Choroid plexus epithelial cell (primary cell): Measurements from ENCODE around the gene CCS.

Experiments
- DNase-seq: peaks from one replicate; pipeline ENCODE4 v3.0.0-alpha.2; 2010; ENCODE audit warnings: low read depth
- H3K4me3 ChIP-seq: 2 replicates; pipeline ENCODE4 v1.5.1; 2011; ENCODE audit warnings: low read depth, mild to moderate bottlenecking, control low read depth, low read length, moderate library complexity
- TF ChIP-seq, protein P1 (sequence below): conservative IDR thresholded peaks from 2 replicates; pipeline ENCODE4 v1.5.1; 2011; ENCODE audit warnings: low read depth, mild to moderate bottlenecking, control low read depth, inconsistent platforms, low read length, moderate library complexity

The CCS gene

GRCh38 chr11:66547662-66548009 lies 45.3 kb upstream of the CCS start:
- no peak for DNase-seq
- H3K4me3 ChIP-seq = no peak overlapping the region

DNA sequence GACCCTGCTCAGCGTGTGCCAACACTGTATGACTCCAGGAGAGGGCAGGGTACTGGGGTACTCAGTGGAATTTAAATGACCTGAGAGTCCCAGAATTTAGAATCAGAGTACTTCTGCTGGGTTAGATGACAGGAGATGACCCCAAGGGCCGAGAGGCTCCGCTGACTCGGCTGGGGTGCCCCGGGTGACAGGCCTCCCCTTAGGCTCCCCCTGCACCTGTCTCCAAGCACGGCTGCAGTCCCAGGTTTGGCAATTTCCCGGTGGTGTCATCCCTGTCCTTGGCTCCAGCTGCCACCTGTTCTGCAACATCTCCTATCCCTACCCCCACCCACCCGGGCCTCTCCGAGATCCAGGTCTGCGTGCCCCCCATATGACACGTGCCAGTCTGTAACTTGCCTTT lies 44.9 kb upstream of the CCS start:
- TF ChIP-seq, protein P1, sequence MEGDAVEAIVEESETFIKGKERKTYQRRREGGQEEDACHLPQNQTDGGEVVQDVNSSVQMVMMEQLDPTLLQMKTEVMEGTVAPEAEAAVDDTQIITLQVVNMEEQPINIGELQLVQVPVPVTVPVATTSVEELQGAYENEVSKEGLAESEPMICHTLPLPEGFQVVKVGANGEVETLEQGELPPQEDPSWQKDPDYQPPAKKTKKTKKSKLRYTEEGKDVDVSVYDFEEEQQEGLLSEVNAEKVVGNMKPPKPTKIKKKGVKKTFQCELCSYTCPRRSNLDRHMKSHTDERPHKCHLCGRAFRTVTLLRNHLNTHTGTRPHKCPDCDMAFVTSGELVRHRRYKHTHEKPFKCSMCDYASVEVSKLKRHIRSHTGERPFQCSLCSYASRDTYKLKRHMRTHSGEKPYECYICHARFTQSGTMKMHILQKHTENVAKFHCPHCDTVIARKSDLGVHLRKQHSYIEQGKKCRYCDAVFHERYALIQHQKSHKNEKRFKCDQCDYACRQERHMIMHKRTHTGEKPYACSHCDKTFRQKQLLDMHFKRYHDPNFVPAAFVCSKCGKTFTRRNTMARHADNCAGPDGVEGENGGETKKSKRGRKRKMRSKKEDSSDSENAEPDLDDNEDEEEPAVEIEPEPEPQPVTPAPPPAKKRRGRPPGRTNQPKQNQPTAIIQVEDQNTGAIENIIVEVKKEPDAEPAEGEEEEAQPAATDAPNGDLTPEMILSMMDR = no peak
- no peak for DNase-seq
- H3K4me3 ChIP-seq = no peak overlapping the region

More at GRCh38 chr11:66547662-66548009, 45.3 kb upstream of the CCS start:
- TF ChIP-seq, protein P1 = no peak

- no peak overlapping the region for H3K4me3 ChIP-seq
- TF ChIP-seq, protein P1 = no peak
- DNase-seq = no peak
These were observed 44.0 kb upstream of the CCS start for GRCh38 chr11:66548774-66549630.

GRCh38 chr11:66549696-66550095 lies 43.3 kb upstream of the CCS start:
- no peak overlapping the region for H3K4me3 ChIP-seq
- TF ChIP-seq, protein P1 = no peak
- DNase-seq = no peak

DNA sequence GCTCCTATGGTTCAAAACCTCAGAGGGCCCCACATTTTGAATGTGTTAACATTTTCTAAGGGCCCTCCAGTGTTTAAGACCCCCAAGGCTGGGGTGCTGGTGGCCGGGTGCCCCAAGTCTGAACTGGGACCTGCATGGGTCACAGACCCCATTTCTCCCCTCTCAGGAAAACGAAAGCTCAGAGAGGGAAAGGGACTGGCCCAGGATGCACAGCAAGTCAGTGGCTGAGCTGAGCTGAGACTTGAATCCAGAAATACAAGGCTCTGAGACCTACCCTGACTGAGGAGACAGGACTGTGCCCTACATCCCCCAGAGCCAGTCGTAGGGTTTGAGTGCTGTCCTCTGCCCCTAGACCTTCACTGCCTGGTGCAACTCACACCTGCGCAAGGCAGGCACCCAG lies 42.1 kb upstream of the CCS start:
- no peak overlapping the region for H3K4me3 ChIP-seq
- TF ChIP-seq, protein P1 = no peak
- DNase-seq = no peak

- TF ChIP-seq, protein P1 = no peak
- no peak overlapping the region for H3K4me3 ChIP-seq
- no peak for DNase-seq
These were observed 38.4 kb upstream of the CCS start for GRCh38 chr11:66554602-66555001.

- DNase-seq = no peak
- TF ChIP-seq, protein P1 = no peak
- no peak overlapping the region for H3K4me3 ChIP-seq
These were observed 37.6 kb upstream of the CCS start for GRCh38 chr11:66555416-66555815.
